HepG2 (cell line): ENCODE data around the gene SLC22A23. TPM values are rescaled to one million over a fixed set of nuclear protein-coding genes. Genes with fewer than 3 reads are reported as not detected.

ENCODE experiments used
- HINFP ChIP-seq: sonication (generic); formaldehyde crosslinking; IDR thresholded peaks from 2 replicates; pipeline ENCODE4 v1.4.0; 2020; ENCODE audit warnings: low read depth, mild to moderate bottlenecking, missing genetic modification reagents
- HOXA9 ChIP-seq: sonication (generic); formaldehyde crosslinking; IDR thresholded peaks from 2 replicates; pipeline ENCODE4 v1.8.1; 2022; ENCODE audit warnings: missing genetic modification reagents, mild to moderate bottlenecking, moderate library complexity, borderline replicate concordance
- IKZF5 ChIP-seq: IDR thresholded peaks from 2 replicates; pipeline ENCODE4 v1.6.1; 2018; ENCODE audit warnings: missing genetic modification reagents, mild to moderate bottlenecking, missing compliant biosample characterization
- KMT2B ChIP-seq: IDR thresholded peaks from 2 replicates; pipeline ENCODE4 v1.6.1; 2016; ENCODE audit warnings: missing genetic modification reagents, missing compliant biosample characterization
- MIXL1 ChIP-seq: IDR thresholded peaks from 2 replicates; pipeline ENCODE4 v1.6.1; 2016
- MXI1 ChIP-seq: IDR thresholded peaks from 3 replicates; pipeline ENCODE4 v1.6.1; 2012; ENCODE audit warnings: low read depth, low read length, inconsistent platforms, borderline replicate concordance
- MYPOP ChIP-seq: sonication (generic); formaldehyde crosslinking; IDR thresholded peaks from 2 replicates; pipeline ENCODE4 v1.8.1; 2023; ENCODE audit warnings: mild to moderate bottlenecking, moderate library complexity, missing genetic modification reagents
- PCBP1 ChIP-seq: fragments of 200-400 bp; formaldehyde crosslinking; IDR thresholded peaks from 2 replicates; pipeline ENCODE4 v1.6.1; 2017; ENCODE audit warnings: mild to moderate bottlenecking, low read depth, low read length, borderline replicate concordance
- PHF8 ChIP-seq: sonication (generic); formaldehyde crosslinking; IDR thresholded peaks from 2 replicates; pipeline ENCODE4 v1.5.0; 2020; ENCODE audit warnings: missing genetic modification reagents
- POGK ChIP-seq: sonication (generic); formaldehyde crosslinking; conservative IDR thresholded peaks from 2 replicates; pipeline ENCODE4 v1.8.0; 2022; ENCODE audit warnings: mild to moderate bottlenecking, moderate library complexity, missing genetic modification reagents
- RARA ChIP-seq: IDR thresholded peaks from 2 replicates; pipeline ENCODE4 v1.6.1; 2016; ENCODE audit warnings: missing genetic modification reagents, missing compliant biosample characterization
- RFXANK ChIP-seq: IDR thresholded peaks from 2 replicates; pipeline ENCODE4 v1.6.1; 2016
- TBP ChIP-seq: sonication (generic); formaldehyde crosslinking; IDR thresholded peaks from 2 replicates; pipeline ENCODE4 v1.5.0; 2020; ENCODE audit warnings: missing genetic modification reagents
- TCF7L2 ChIP-seq: IDR thresholded peaks from 2 replicates; pipeline ENCODE4 v1.6.1; 2011; ENCODE audit warnings: mild to moderate bottlenecking, low read depth, low read length, moderate library complexity
- TMF1 ChIP-seq: sonication (generic); formaldehyde crosslinking; IDR thresholded peaks from 2 replicates; pipeline ENCODE4 v1.8.1; 2022; ENCODE audit warnings: low read depth, missing genetic modification reagents
- U2AF1 ChIP-seq: fragments of 200-400 bp; formaldehyde crosslinking; optimal IDR thresholded peaks from 2 replicates; pipeline ENCODE3; 2017; ENCODE audit warnings: mild to moderate bottlenecking, low read depth, low read length
- XBP1 ChIP-seq: sonication (generic); formaldehyde crosslinking; IDR thresholded peaks from 2 replicates; pipeline ENCODE4 v1.5.0; 2020; ENCODE audit warnings: missing genetic modification reagents
- ZKSCAN5 ChIP-seq: sonication (generic); formaldehyde crosslinking; IDR thresholded peaks from 2 replicates; pipeline ENCODE4 v1.5.1; 2020; ENCODE audit warnings: mild to moderate bottlenecking, missing genetic modification reagents
- ZNF20 ChIP-seq: sonication (generic); formaldehyde crosslinking; IDR thresholded peaks from 2 replicates; pipeline ENCODE4 v1.4.0; 2020; ENCODE audit warnings: mild to moderate bottlenecking, moderate library complexity, missing genetic modification reagents
- ZNF224 ChIP-seq: sonication (generic); formaldehyde crosslinking; IDR thresholded peaks from 2 replicates; pipeline ENCODE4 v1.5.0; 2020; ENCODE audit warnings: mild to moderate bottlenecking, missing genetic modification reagents
- ZNF263 ChIP-seq: sonication (generic); formaldehyde crosslinking; IDR thresholded peaks from 2 replicates; pipeline ENCODE4 v1.4.0; 2020; ENCODE audit warnings: missing genetic modification reagents
- ZNF343 ChIP-seq: sonication (generic); formaldehyde crosslinking; IDR thresholded peaks from 2 replicates; pipeline ENCODE4 v1.4.0; 2020; ENCODE audit warnings: mild to moderate bottlenecking, missing genetic modification reagents
- ZNF484 ChIP-seq: sonication (generic); formaldehyde crosslinking; IDR thresholded peaks from 2 replicates; pipeline ENCODE4 v1.5.1; 2020; ENCODE audit warnings: mild to moderate bottlenecking, low read depth, missing genetic modification reagents, borderline replicate concordance
- ZNF572 ChIP-seq: sonication (generic); formaldehyde crosslinking; IDR thresholded peaks from 2 replicates; pipeline ENCODE4 v1.5.1; 2020; ENCODE audit warnings: mild to moderate bottlenecking, missing genetic modification reagents
- ZNF720 ChIP-seq: sonication (generic); formaldehyde crosslinking; IDR thresholded peaks from 2 replicates; pipeline ENCODE4 v1.4.0; 2020; ENCODE audit warnings: missing genetic modification reagents
- polyA plus RNA-seq, 8 experiments: library from polyadenylated mRNA; depleted of rRNA in 3 of 8; stranded (reverse) in 7 of 8; unstranded in 1 of 8; fragments of >200 nt; fragmentation: Illumina TruSeq in 4 of 8; extraction: Trizol in 4 of 8; gene quantifications; 2 replicates each; pipeline versions ENCODE4 v1.2.1 to v1.2.3, GENCODE V29; 2011 to 2016; ENCODE audit warnings: low read depth in 4 of 8, missing spikeins in 1 of 8, mixed read lengths in 1 of 8; ENCODE audit not compliant: insufficient read depth in 1 of 8
- total RNA-seq, 5 experiments: library from RNA; depleted of rRNA; stranded (reverse); fragments of >200 nt; fragmentation: Illumina TruSeq; extraction: Trizol; gene quantifications; 2 replicates each; pipeline ENCODE4 v1.2.3, GENCODE V29; 2016; ENCODE audit warnings: low read depth in 1 of 5

SLC22A23 gene
- total and polyA plus RNA-seq, 2 of the 13 experiments (the other 11 are each of a cell fraction or from before 2014, with no cell fraction given) = 11.8 to 17.5 TPM

- TF ChIP-seq POGK (CRISPR knock-in tag) = peak; percentile 92
- no peak; the same call in 1 of the 2 replicates for TF ChIP-seq ZNF343 (CRISPR knock-in tag)
- TF ChIP-seq ZNF263 (CRISPR knock-in tag) = peak; percentile 62; the same call in 1 of the 2 replicates
- TF ChIP-seq ZNF572 (CRISPR knock-in tag) = peak; percentile 72; the same call in 1 of the 2 replicates
- TF ChIP-seq MYPOP (CRISPR knock-in tag) = peak; percentile 86
- TF ChIP-seq RARA (CRISPR knock-in tag) = peak; percentile 95
- no peak for TF ChIP-seq TCF7L2
- TF ChIP-seq RFXANK (CRISPR knock-in tag) = no peak
- TF ChIP-seq XBP1 = no peak
- TF ChIP-seq ZNF20 = no peak
- peak; percentile 84; the same call in 1 of the 2 replicates for TF ChIP-seq HINFP (CRISPR knock-in tag)
- no peak for TF ChIP-seq TBP
- TF ChIP-seq MIXL1 (CRISPR knock-in tag) = peak; percentile 98
- peak; percentile 70; the same call in 1 of the 2 replicates for TF ChIP-seq ZKSCAN5 (CRISPR knock-in tag)
- peak; percentile 43; the same call in 1 of the 2 replicates for TF ChIP-seq PHF8
- no peak for TF ChIP-seq U2AF1
- TF ChIP-seq PCBP1 = no peak
- TF ChIP-seq HOXA9 = no peak
- no peak for TF ChIP-seq ZNF484 (CRISPR knock-in tag)
- TF ChIP-seq ZNF224 (CRISPR knock-in tag) = no peak
- TF ChIP-seq MXI1 = peak; percentile 73; the same call in 1 of the 3 replicates
- peak; percentile 48 for TF ChIP-seq KMT2B (CRISPR knock-in tag)
- no peak for TF ChIP-seq ZNF720 (CRISPR knock-in tag)
- peak; percentile 97 for TF ChIP-seq IKZF5
- no peak for TF ChIP-seq TMF1 (CRISPR knock-in tag)
These were observed 86.3 kb downstream of the SLC22A23 start (continued) for GRCh38 chr6:3370361-3371221.
